ENCODE results near the gene APOL2.
"Not testable (repeated sequence)": the region's sequence is repeated elsewhere in the genome, so short reads cannot be mapped to it uniquely, and the experiment has no call there.

The APOL2 gene

GRCh38 chr22:36197514-36198146, 41.7 kb downstream of the APOL2 start:
- no peak for DNase-seq (ENCODE audit: low spot score)

DNA sequence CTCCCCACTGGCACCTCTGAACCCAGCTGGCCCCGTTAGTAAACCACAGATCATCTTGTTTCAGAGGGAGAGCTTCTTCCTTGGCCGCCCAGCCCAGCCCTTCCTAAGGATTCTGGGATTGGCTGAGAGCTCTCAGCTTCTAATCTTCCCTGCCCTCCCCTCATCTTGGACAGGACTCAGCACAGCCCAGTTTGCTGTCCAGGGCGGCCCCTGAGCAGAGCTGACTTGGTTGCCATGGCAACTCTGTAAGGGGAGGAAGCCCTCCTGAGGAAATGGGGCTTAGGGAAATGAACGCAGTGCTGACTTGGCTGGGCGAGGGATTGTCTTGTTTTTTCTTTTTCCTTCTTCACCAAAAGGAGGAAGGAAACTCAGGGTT, 42.3 kb downstream of the APOL2 start:
- DNase-seq (ENCODE audit: low spot score) = no peak

GRCh38 chr22:36196254-36197064, 42.9 kb downstream of the APOL2 start:
- no peak for DNase-seq (ENCODE audit: low spot score)

- DNase-seq (ENCODE audit: low spot score) = peak; percentile 70
Observed at GRCh38 chr22:36194971-36195370, 44.4 kb downstream of the APOL2 start.

DNA sequence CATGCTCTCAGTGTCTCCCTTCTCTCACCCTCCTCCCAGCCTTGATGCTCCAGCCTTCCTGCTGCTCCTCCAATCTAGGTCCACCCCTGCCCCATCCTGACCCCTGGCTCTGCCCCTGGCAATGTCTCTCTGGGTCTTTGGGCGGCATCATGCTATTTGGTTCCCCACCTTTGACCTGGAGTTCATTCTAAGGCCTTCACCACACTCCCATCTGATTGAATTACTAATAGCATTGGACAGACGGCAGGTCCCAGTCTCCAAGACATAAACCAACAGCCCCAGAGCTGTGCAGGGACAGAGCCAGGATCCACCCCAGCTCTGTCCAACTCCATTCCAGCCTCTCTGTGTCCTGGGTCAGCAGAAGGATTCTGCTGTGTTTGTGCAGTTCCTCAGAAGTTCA, 44.9 kb downstream of the APOL2 start:
- no peak for DNase-seq (ENCODE audit: low spot score)

DNA sequence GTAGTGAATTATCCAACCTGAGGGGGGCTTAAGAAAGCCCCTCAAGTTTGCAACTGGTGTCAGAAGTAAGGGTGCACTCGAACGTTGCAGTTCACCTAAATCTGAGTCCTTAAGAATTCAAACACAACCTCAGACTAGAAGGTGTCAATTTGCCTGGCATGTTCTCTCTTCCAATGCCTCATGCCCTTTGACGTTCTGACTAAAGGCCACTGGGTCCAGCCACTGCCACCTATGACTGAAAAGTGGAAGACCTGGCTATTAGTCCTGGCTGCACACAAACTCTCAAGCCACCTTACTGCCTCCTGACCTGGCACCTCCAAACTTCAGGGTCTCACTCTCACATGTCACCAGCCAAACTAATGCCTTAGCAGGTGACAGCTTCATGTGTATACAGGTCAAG, 45.8 kb downstream of the APOL2 start:
- no peak for DNase-seq (ENCODE audit: low spot score)

DNA sequence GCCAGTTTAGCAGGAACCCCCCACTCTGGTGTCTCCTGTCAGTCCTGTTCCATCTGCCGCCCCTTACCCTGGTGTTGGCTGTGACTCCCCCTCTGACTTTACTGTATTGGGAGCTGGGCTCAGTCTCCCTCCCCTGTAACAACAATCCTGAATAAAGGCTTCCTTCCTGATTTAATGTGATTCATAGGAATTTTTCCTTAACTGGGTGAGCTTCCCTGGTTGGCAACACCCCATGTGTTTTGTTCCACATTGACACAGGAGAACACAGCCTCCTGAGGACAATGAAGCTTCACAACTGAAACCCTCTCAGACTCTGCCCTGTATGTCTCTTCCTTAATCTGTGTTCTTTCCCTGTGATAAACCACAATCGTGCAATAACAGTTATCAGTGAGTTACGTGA, 46.2 kb downstream of the APOL2 start:
- DNase-seq (ENCODE audit: low spot score) = no peak

GRCh38 chr22:36192542-36192941, 46.8 kb downstream of the APOL2 start:
- DNase-seq (ENCODE audit: low spot score) = no peak

DNA sequence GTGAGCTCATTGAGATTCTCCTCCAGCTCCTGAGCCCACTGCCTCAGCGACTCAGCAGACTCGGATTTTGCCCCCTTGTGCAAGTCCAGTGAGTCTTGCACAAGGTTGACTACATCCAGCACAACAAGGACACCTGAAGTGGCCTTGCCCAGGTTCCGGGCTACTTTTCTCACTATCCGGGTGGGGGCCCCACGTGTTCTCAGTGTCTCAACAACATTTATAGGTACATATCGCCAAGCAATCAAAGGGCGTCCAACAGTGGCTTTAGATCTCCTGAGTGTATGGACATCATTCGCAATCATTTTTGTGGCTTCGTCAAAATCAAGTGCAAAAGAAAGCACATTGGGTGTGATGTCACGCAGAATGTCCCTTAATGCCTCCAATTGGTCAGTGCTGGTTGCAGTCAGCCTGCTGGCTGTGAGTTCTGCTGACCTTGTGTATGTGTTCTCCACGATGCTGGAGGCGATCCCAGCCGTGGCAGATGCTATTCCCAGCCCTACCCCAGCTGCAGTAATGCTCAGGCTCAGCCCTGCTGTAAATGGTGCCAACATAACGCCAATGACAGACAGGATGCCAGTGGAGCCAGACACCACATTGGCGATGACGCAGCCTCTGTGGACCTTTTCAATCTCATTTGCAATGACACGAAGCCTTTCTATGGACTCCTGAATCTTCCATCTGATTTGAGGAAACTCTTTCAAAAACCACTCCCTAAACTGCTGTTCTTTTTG, 48.1 kb downstream of the APOL2 start:
- DNase-seq (ENCODE audit: low spot score) = peak; percentile 87

GRCh38 chr22:36187862-36188261, 51.5 kb downstream of the APOL2 start:
- DNase-seq (ENCODE audit: low spot score) = not testable (repeated sequence)

GRCh38 chr22:36185828-36186624, 53.3 kb downstream of the APOL2 start:
- no peak for DNase-seq (ENCODE audit: low spot score)

DNA sequence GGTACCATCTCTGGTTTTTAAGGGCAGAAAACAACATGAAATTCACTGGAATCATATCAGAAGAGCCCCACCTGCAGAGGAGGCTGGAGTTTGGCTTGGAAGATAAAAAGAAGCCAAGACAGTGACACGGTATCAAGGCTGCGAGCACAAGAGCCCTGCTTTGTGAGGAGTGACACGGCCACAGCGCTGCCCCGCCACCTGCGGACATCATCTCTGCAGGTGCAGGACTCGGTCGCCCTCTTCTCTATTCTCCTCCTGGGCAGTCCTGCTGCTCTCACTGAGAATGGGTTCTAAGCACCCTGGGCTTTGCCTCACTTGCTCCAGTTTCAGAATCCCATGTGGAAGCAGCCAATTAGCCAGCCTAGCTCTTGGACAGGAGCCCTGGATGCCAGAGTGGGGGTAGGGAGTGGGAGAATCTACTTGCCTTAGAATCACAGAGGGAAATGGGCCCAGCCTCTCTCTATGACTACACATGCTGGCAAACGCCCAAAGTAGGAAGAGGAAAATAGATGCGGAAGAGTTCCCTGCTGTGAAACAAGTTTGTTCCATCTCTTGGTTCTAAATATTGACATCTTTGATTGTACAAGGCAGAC, 54.8 kb downstream of the APOL2 start:
- peak; percentile 75 for DNase-seq (ENCODE audit: low spot score)

DNA sequence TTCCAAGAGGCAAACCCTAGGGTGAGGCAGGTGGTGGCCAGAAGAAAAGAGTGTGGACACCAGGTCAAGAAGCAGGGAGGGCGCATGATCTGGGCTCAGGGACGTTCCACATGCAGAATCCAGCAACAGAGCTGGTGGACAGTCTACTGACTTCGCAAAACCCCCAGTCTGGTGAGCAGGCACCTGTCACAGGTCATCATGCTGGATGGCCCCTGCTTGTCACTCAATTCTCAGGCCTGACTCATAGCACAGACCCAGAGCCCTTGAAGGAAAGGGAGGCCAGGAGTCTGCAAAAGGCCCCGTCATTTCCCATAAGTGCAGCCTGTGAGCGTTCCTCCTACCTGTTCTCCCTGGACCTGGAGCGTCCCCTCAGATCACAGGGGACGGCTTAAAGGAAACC, 55.9 kb downstream of the APOL2 start:
- DNase-seq (ENCODE audit: low spot score) = no peak

- DNase-seq (ENCODE audit: low spot score) = peak; percentile 18
Observed at GRCh38 chr22:36182857-36183256, 56.5 kb downstream of the APOL2 start.

- no peak for DNase-seq (ENCODE audit: low spot score)
Observed at GRCh38 chr22:36182056-36182455, 57.3 kb downstream of the APOL2 start.

DNA sequence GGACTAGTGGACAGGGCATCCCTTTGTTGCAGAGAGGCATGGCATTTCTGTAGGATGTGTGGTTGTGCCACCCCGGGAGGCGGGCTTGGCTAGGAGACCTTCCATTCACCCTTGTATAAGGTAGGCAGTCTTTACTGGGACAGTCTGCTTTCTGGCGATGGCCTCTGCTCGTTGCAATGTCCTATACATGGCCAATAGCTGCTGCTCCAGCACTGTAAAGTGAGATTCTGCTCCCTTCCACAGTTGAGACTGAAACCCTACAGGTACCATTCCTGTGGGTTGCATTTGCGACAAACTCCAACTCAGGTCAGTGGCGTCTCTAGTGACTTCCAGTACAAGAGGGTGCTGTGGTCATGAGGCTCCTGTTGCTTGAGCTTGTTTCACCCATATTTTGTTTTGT, 58.4 kb downstream of the APOL2 start:
- no peak for DNase-seq (ENCODE audit: low spot score)

GRCh38 chr22:36180038-36180880, 59.1 kb downstream of the APOL2 start:
- peak; percentile 87 for DNase-seq (ENCODE audit: low spot score)

GRCh38 chr22:36177160-36177559, 62.2 kb downstream of the APOL2 start:
- no peak for DNase-seq (ENCODE audit: low spot score)
